Measurements from ENCODE around the gene SUPT4H1. TPM values are rescaled to one million over a fixed set of nuclear protein-coding genes. Genes with fewer than 3 reads are reported as not detected.

SUPT4H1 gene
- total RNA-seq, 1 donor from 2014 or later = 35.0 TPM

GRCh38 chr17:58380207-58381123, 28.5 kb upstream of the SUPT4H1 start:
- no peak for DNase-seq

- DNase-seq = no peak
Measured at GRCh38 chr17:58379511-58379824, 27.5 kb upstream of the SUPT4H1 start.

GRCh38 chr17:58378733-58379510, 26.9 kb upstream of the SUPT4H1 start:
- DNase-seq = no peak

- DNase-seq = no peak
Measured at GRCh38 chr17:58377661-58378060, 25.7 kb upstream of the SUPT4H1 start.

- no peak for DNase-seq
Measured at GRCh38 chr17:58377093-58377601, 25.1 kb upstream of the SUPT4H1 start.

GRCh38 chr17:58376472-58377000, 24.5 kb upstream of the SUPT4H1 start:
- DNase-seq = no peak

GRCh38 chr17:58375811-58376210, 23.8 kb upstream of the SUPT4H1 start:
- no peak for DNase-seq

- DNase-seq = no peak
Measured at GRCh38 chr17:58375256-58375655, 23.3 kb upstream of the SUPT4H1 start.

- no peak for DNase-seq
Measured at GRCh38 chr17:58373923-58374322, 21.9 kb upstream of the SUPT4H1 start.

- no peak for DNase-seq
Measured at GRCh38 chr17:58373003-58373402, 21.0 kb upstream of the SUPT4H1 start.

- DNase-seq = no peak
Measured at GRCh38 chr17:58371300-58371950, 19.4 kb upstream of the SUPT4H1 start.

GRCh38 chr17:58370716-58371115, 18.7 kb upstream of the SUPT4H1 start:
- no peak for DNase-seq

GRCh38 chr17:58370309-58370708, 18.3 kb upstream of the SUPT4H1 start:
- DNase-seq = no peak

GRCh38 chr17:58369214-58370031, 17.4 kb upstream of the SUPT4H1 start:
- no peak for DNase-seq

GRCh38 chr17:58368860-58369213, 16.8 kb upstream of the SUPT4H1 start:
- DNase-seq = no peak

- no peak for DNase-seq
Measured at GRCh38 chr17:58367461-58367860, 15.5 kb upstream of the SUPT4H1 start.

- no peak for DNase-seq
Measured at GRCh38 chr17:58365980-58366595, 14.1 kb upstream of the SUPT4H1 start.

GRCh38 chr17:58365185-58365979, 13.4 kb upstream of the SUPT4H1 start:
- no peak for DNase-seq

GRCh38 chr17:58364270-58364942, 12.4 kb upstream of the SUPT4H1 start:
- DNase-seq = no peak
